Heart right ventricle (tissue), 16 donors: ENCODE data around the gene RPN2. TPM values are rescaled to one million over a fixed set of nuclear protein-coding genes. Genes with fewer than 3 reads are reported as not detected.

Experiments
- ATAC-seq, 8 donors: fragments of 200-7000 bp; cut with Tn5 transposase; one replicate each; pipeline ENCODE4 v1.9.1; 2020; ENCODE audit warnings: mild to moderate bottlenecking in 8 of 8, moderate library complexity in 8 of 8, moderate number of reproducible peaks in 1 of 8
- DNase-seq, 2 donors: peaks; one replicate each; pipeline ENCODE4 v3.0.0-alpha.2; 2020
- H3K27ac ChIP-seq, 10 donors: fragments of 200-600 bp; sonication (generic) in 2 of 10; one replicate each; pipeline versions ENCODE4 v1.5.0 to v1.8.0; 2020 to 2022; ENCODE audit warnings: mild to moderate bottlenecking in 3 of 10
- H3K27me3 ChIP-seq, 7 donors: fragments of 200-600 bp; one replicate each; pipeline ENCODE4 v1.8.0; 2021 to 2022; ENCODE audit warnings: mild to moderate bottlenecking in 2 of 7
- H3K36me3 ChIP-seq, 9 donors: fragments of 200-600 bp; sonication (generic) in 1 of 9; one replicate each; pipeline versions ENCODE4 v1.5.0 to v1.8.0; 2020 to 2022; ENCODE audit warnings: mild to moderate bottlenecking in 2 of 9
- H3K4me1 ChIP-seq, 9 donors: fragments of 200-600 bp; sonication (generic) in 1 of 9; one replicate each; pipeline versions ENCODE4 v1.5.0 to v1.8.0; 2020 to 2022; ENCODE audit warnings: mild to moderate bottlenecking in 4 of 9
- H3K4me3 ChIP-seq, 10 donors: fragments of 200-600 bp; sonication (generic) in 2 of 10; one replicate each; pipeline versions ENCODE4 v1.5.0 to v1.8.0; 2020 to 2022; ENCODE audit warnings: mild to moderate bottlenecking in 7 of 10, moderate library complexity in 2 of 10
- H3K9me3 ChIP-seq, 11 donors: fragments of 200-600 bp in 10 of 11; sonication (generic) in 2 of 11; one replicate each; pipeline versions ENCODE4 v1.5.0 to v1.8.0; 2013 to 2022; ENCODE audit warnings: mild to moderate bottlenecking in 2 of 11, control low read depth in 1 of 11, moderate library complexity in 1 of 11
- WGBS, 2 donors: extraction: QIAGEN DNeasy Blood & Tissue Kit; methylation state at CpG; one replicate each; pipeline ENCODE4 v1.1.7; 2013; ENCODE audit warnings: inconsistent platforms in 1 of 2; 5-methylcytosine and 5-hydroxymethylcytosine counted together
- intact Hi-C, 10 donors: fragments of 100-400 bp; cut with DNase I; formaldehyde crosslinking; loops; one replicate each; pipeline versions ENCODE4 v1.11.1 to v1.14.2; 2022
- polyA plus RNA-seq, 2 donors: library from polyadenylated mRNA; stranded (reverse); fragments of 200-250 nt; gene quantifications; one replicate each; pipeline ENCODE4 v1.2.3, GENCODE V29; 2013
- total RNA-seq, 10 donors: library from RNA; stranded (reverse); fragmentation: NEBNext Ultra II Directional in 3 of 10; extraction: Animal tissue kit (Norgen Biotek cat#: 25700) in 3 of 10; gene quantifications; one replicate each; pipeline versions ENCODE4 v1.2.1 to v1.2.4, GENCODE V29; 2021 to 2023
- TF ChIP-seq, protein P1 (sequence below), 9 donors: fragments of 200-600 bp; sonication (generic) in 2 of 9; IDR thresholded peaks; one replicate each; pipeline versions ENCODE4 v1.5.0 to v1.8.0; 2021 to 2022; ENCODE audit warnings: antibody characterized with exemption in 9 of 9, mild to moderate bottlenecking in 5 of 9, moderate library complexity in 1 of 9
- donor health status: Arrhythmogenic right ventricular cardiomyopathy.
- donor health status: ischemic (EF 13 %, LVEDD 7.1; RV severe dilation, severe dysfunction).
- donor health status: healthy with polysubstance abuse.
- donor health status: DM: no; HTN: yes; CAD: no.
- donor health status: DM: no; HTN: no; CAD: no.
- donor health status: ischemic (EF 25% LVEDD 6.9; RV normal size, moderate dysfunction).
- donor health status: ischemic (EF 25% LVEDD 5.7; RV mildly dilated, moderate dysfunction).
- donor health status: healthy.
- donor health status: DM: yes; HTN: yes; CAD: no.
- donor health status: Ischemic cardiomyopathy.
- donor health status: ischemic (EF 35%, LVEDD 5.7; RV mildly dilated, moderate dysfunction).
- donor health status: nonischemic (EF 11% LVEDD 7.7; RV severe dilation, severe dysfunction).
- donor health status: DM: yes; HTN: yes; CAD: no.
- donor health status: PGD.
- donor health status: ischemic (EF 29% LVEDD 5.4; RV normal size, mild dysfunction).
- donor health status: nonischemic (EF 23%, LVEDD 6.1; RV moderate dilation, normal function).

RPN2 gene
- total and polyA plus RNA-seq, 12 donors: 30.9 to 166 (median 95.2) TPM

DNA sequence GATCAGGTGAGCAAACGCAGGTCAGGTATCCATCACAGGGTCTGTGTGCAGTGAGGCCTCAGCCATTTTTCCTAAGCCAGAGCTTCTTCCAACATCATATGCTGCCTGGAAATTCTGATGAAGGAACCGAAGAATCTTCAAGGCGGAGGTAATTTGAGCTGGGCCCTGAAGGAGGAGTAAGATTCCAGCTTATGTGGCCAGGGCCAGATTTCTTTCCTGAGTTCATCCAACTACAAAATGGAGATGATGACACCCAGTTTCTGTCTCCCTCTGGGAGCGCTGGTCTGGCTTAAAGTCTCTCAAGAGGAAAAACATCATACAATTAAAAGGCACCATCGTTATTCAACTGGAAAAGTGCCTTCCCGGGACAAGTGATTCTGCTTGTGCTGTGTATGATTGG is 103.4 kb downstream of the RPN2 start:
- WGBS, 2 donors: 60 to 63% methylated on average over 6 of the region's 6 CpGs

DNA sequence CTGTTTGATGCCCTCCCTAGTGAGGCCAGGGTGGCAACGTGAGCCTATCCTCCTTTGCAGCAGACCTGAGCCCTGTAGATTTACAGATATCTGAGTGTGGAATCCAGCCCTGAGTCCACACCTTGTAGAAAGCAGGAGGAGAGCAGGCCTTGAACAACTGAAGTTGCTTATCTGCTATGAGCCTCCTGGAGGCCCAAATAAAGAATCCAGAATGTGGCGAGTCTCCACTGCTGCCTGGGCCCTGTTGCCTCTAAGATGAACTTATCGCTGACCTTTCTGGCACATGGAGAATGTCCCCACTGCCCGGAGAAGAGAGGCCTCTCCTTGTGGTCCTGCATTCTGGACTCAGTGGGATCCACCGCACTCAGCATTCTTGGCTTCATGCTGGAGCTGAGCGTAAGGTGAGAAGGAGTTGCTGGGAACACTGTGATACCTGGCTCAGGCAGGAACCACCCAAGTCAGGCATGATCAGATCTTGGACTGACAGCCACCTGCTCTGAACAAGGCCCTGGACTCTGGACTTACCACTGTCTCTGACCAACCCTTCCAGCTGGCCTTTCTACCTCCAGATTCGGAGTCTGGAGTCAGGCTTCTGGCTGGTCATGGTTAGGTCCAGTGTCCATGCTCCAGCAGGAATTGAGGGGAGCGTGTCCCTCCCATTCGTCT is 104.5 kb downstream of the RPN2 start:
- TF ChIP-seq, protein P1, sequence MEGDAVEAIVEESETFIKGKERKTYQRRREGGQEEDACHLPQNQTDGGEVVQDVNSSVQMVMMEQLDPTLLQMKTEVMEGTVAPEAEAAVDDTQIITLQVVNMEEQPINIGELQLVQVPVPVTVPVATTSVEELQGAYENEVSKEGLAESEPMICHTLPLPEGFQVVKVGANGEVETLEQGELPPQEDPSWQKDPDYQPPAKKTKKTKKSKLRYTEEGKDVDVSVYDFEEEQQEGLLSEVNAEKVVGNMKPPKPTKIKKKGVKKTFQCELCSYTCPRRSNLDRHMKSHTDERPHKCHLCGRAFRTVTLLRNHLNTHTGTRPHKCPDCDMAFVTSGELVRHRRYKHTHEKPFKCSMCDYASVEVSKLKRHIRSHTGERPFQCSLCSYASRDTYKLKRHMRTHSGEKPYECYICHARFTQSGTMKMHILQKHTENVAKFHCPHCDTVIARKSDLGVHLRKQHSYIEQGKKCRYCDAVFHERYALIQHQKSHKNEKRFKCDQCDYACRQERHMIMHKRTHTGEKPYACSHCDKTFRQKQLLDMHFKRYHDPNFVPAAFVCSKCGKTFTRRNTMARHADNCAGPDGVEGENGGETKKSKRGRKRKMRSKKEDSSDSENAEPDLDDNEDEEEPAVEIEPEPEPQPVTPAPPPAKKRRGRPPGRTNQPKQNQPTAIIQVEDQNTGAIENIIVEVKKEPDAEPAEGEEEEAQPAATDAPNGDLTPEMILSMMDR (IDR thresholded peaks at IDR 0.05): no peak
- no peak overlapping the region for H3K4me3 ChIP-seq
- peaks cover 0 to 5% (median 0%) of the 10 kb centered on the region in 9 donors for H3K4me1 ChIP-seq
- intact Hi-C loops: no loop called here
- DNase-seq (no peak), ATAC-seq (no peak)
- H3K36me3 ChIP-seq: no peaks in the 10 kb centered on the region
- no peak overlapping the region for H3K27ac ChIP-seq
- 88 to 91% methylated on average over 9 of the region's 9 CpGs for WGBS, 2 donors
- H3K27me3 ChIP-seq: peaks cover 0 to 18% (median 0%) of the 10 kb centered on the region in 7 donors
- no peaks in the 10 kb centered on the region for H3K9me3 ChIP-seq

More for the DNA sequence above, 103.4 kb downstream of the RPN2 start:
- H3K27me3 ChIP-seq: peaks cover 0 to 18% (median 0%) of the 10 kb centered on the region in 7 donors
- H3K27ac ChIP-seq: no peak overlapping the region
- ATAC-seq: peak in 1 of 8 donors; percentile 27
- H3K4me3 ChIP-seq: no peak overlapping the region
- no peak for DNase-seq
- no peaks in the 10 kb centered on the region for H3K36me3 ChIP-seq
- intact Hi-C loops: no loop called here
- TF ChIP-seq, protein P1 (IDR thresholded peaks at IDR 0.05): peak in 5 of 9 donors; percentile 16 to 37 (median 32)
- H3K9me3 ChIP-seq: no peaks in the 10 kb centered on the region
- peaks cover 0 to 2% (median 0%) of the 10 kb centered on the region in 9 donors for H3K4me1 ChIP-seq

DNA sequence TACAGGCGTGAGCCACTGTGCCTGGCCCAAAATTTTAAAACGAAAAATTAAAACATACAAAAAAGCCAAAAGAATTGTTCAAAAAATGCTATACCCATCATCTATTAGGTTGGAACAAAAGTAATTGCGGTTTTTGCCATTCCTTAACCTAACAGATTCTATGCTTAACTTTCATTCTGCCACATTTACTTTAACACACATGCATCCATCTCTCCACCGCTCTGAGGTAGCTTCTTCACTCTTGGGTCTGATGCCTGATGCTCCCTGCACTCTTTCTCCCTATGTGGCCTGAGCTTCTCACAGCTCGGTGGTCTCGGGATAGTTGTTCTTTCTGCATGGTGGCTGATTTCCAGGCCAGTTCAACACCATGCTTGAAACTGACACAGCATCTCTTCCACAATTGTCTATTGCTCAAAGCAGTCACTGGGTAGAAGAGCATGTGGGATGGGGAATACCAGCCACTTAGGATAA is 105.6 kb downstream of the RPN2 start:
- Histone ChIP-seq H3K4me1 (peaks cover 0 to 11% (median 0%) of the 10 kb centered on the region in 9 donors), H3K9me3 (no peaks in the 10 kb centered on the region), H3K27ac (no peak overlapping the region), H3K27me3 (peaks cover 0 to 18% (median 0%) of the 10 kb centered on the region in 7 donors), H3K36me3 (no peaks in the 10 kb centered on the region), H3K4me3 (no peak overlapping the region)
- DNase-seq (no peak), ATAC-seq (no peak)
- 86 to 87% methylated on average over 6 of the region's 6 CpGs for WGBS, 2 donors
- TF ChIP-seq, protein P1 (IDR thresholded peaks at IDR 0.05): no peak
- intact Hi-C loops: loop anchor here in 3 of 10 donors (5.0 kb wide), 2 partner anchors 243 to 248 kb away; partner anchors contain the start of gene BLCAP (in 2 of the 3)

DNA sequence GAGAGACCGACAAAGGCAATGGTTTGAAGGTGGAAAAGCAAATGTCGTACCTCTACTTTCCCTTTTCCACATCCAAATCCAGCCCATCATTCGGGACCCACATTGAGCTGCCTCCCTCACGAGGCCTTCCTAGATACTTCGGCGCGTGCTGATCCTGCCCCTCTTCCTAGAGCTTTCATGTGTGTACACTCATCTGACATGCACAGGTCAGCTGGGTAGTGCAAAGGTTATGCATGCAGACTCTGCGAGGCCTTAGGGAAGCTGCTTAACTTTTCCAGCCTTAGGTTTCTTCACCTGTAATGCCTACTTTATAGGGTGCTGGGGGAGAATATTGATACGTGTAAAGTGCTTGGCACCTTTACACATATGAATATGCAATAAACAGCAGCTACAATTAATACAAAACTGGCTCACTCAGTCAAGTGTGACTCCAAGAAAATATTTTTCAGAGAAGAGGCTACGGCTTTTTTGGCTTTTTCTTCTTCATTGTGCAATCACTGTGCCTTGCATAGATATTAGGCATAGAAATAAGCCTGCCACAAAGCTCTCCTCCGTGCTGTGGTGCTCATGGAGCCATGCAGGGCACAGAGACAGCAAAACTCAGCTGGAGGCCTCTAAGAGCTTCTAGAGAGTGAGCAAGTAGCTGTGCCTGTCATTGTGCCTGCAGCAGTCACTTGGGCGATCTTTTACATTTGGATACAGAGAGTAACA is 106.7 kb downstream of the RPN2 start:
- TF ChIP-seq, protein P1 (IDR thresholded peaks at IDR 0.05): no peak
- WGBS, 2 donors: 76 to 82% methylated on average over 12 of the region's 12 CpGs
- no peaks in the 10 kb centered on the region for H3K9me3 ChIP-seq
- peaks cover 6 to 21% (median 10%) of the 10 kb centered on the region in 9 donors for H3K4me1 ChIP-seq
- peaks cover 0 to 18% (median 0%) of the 10 kb centered on the region in 7 donors for H3K27me3 ChIP-seq
- ATAC-seq: no peak
- intact Hi-C loops: loop anchor here in 3 of 10 donors (5.0 kb wide), 2 partner anchors 241 to 246 kb away; partner anchors contain the start of gene BLCAP (in 2 of the 3)
- no peak for DNase-seq
- H3K36me3 ChIP-seq: no peaks in the 10 kb centered on the region
- no peak overlapping the region for H3K27ac ChIP-seq
- H3K4me3 ChIP-seq: no peak overlapping the region
